NCI-H526 (cell line): ENCODE measurements around the gene IL36B.
"Not testable (repeated sequence)": the region's sequence is repeated elsewhere in the genome, so short reads cannot be mapped to it uniquely, and the experiment has no call there.

Experiments used
- DNase-seq, 2 experiments: peaks; one replicate each; lab custom pipeline; 2025; lab: John Stamatoyannopoulos, UW

Gene IL36B

GRCh38 chr2:113052396-113052917, at the start of gene IL36B:
IL36B (minus strand) TSS chr2:113052867.
- DNase-seq = no peak

- no peak for DNase-seq
Observed at GRCh38 chr2:113102133-113102532, 49.5 kb upstream of the IL36B start.

GRCh38 chr2:113098532-113098931, 45.9 kb upstream of the IL36B start:
- no peak for DNase-seq

GRCh38 chr2:113098041-113098440, 45.4 kb upstream of the IL36B start:
- DNase-seq = no peak

GRCh38 chr2:113096842-113097618, 44.4 kb upstream of the IL36B start:
- not testable (repeated sequence) for DNase-seq

GRCh38 chr2:113096306-113096705, 43.6 kb upstream of the IL36B start:
- DNase-seq = not testable (repeated sequence)

- no peak for DNase-seq
Observed at GRCh38 chr2:113093613-113093977, 40.9 kb upstream of the IL36B start.

- DNase-seq = no peak
Observed at GRCh38 chr2:113092864-113093612, 40.4 kb upstream of the IL36B start.

- DNase-seq = no peak
Observed at GRCh38 chr2:113091231-113091896, 38.7 kb upstream of the IL36B start.

GRCh38 chr2:113089916-113090315, 37.2 kb upstream of the IL36B start:
- no peak for DNase-seq

- DNase-seq = no peak
Observed at GRCh38 chr2:113088213-113088992, 35.7 kb upstream of the IL36B start.

GRCh38 chr2:113085542-113085941, 32.9 kb upstream of the IL36B start:
- DNase-seq = no peak

GRCh38 chr2:113084249-113085000, 31.8 kb upstream of the IL36B start:
- DNase-seq = peak in 1 of 2 experiments; percentile 2

- DNase-seq = no peak
Observed at GRCh38 chr2:113083296-113083695, 30.6 kb upstream of the IL36B start.

- no peak for DNase-seq
Observed at GRCh38 chr2:113081488-113082210, 29.0 kb upstream of the IL36B start.

- peak in 1 of 2 experiments; percentile 40 for DNase-seq
Observed at GRCh38 chr2:113080134-113080533, 27.5 kb upstream of the IL36B start.

GRCh38 chr2:113079131-113079530, 26.5 kb upstream of the IL36B start:
- no peak for DNase-seq

- no peak for DNase-seq
Observed at GRCh38 chr2:113078350-113078839, 25.7 kb upstream of the IL36B start.

GRCh38 chr2:113077921-113078320, 25.3 kb upstream of the IL36B start:
- no peak for DNase-seq
